ENCODE measurements around the gene TMEM255B. TPM values are rescaled to one million over a fixed set of nuclear protein-coding genes. Genes with fewer than 3 reads are reported as not detected.

TMEM255B gene
- total and polyA plus RNA-seq, 2 donors, result 4.9 to 17.5 TPM

DNA sequence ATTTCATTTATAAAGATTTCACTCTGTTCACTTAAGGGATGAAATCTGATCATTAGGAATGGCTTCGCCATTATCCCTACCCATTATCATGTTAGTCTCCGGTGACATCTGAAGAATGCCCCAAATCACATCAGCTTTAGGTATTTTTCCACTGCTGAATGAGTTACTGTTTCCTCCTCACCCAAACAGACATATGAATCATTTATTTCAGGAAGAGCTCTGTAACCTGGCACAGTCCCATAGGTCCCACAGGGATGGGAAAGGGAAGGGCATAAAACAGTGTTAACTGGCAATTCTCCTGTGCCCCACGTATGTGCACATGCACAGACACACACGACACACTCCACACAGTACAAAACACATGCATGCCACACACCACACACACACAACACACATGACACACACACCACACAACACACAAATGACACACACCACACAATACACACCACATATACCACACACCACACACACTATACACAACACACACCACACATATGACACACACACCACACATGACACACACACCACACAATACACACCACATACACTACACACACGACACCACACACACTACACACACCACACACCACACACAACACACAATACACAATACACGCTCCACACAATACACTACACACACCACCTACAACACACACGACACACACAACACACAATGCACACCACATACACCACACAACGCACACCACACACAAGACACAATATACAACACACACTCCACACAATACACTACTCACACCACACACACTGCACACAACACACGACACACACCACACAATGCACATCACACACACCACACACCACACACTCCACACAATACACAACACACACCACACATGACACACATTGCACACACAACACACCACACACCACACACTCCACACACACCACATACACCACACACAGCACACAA is 15.4 kb downstream of the TMEM255B start:
- WGBS, result 69% methylated on average over 9 of the region's 9 CpGs
- DNase-seq (ENCODE audit: extremely low spot score), result peak; percentile 8

DNA sequence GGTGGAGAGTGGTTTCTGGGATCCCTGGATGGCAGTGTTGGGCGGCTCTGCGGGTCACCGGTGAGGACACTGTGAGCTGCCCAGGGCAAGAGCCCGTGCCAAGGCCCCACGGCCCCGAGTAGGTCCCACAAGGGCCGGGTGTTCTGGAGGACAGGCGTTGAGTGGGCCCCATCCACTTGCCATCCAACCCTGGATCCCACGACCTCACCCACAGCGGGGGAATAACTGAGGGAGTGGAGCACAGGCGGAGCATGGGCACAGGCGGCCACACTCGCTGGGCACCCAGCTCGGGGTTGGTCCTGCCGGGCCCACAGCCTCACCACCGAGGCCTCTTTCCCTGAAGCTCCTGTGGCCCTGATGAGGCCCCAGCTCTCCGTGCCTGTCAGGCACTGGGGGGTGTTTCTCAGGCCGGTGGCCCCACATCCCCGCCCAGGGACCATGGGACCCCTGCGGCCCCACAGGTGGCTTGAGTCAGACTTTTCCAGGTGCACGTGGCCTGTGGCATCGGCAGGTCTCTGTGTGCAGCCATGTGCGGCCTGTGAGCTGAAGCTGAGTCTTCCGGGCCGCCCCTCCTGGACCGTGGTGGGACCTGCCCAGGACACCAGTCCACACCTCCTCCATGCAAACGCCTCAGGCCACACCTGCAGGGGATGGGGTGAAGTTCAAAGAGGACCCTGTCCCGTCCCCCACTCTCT is 16.6 kb downstream of the TMEM255B start:
- no peak for DNase-seq (ENCODE audit: extremely low spot score)
- 89% methylated on average over 28 of the region's 28 CpGs for WGBS
- no peaks in the 10 kb centered on the region for H3K4me1 ChIP-seq (ENCODE audit: insufficient read depth)
- no peak overlapping the region for H3K4me3 ChIP-seq (ENCODE audit: low read depth, low read length)
- no peaks in the 10 kb centered on the region for H3K36me3 ChIP-seq (ENCODE audit: insufficient read depth)
- H3K27ac ChIP-seq (ENCODE audit: low read depth), result no peak overlapping the region

More for the DNA sequence above, 15.4 kb downstream of the TMEM255B start:
- Histone ChIP-seq H3K36me3 (ENCODE audit: insufficient read depth) (no peaks in the 10 kb centered on the region), H3K27ac (ENCODE audit: low read depth) (no peak overlapping the region), H3K4me3 (ENCODE audit: low read depth, low read length) (no peak overlapping the region), H3K4me1 (ENCODE audit: insufficient read depth) (no peaks in the 10 kb centered on the region)

DNA sequence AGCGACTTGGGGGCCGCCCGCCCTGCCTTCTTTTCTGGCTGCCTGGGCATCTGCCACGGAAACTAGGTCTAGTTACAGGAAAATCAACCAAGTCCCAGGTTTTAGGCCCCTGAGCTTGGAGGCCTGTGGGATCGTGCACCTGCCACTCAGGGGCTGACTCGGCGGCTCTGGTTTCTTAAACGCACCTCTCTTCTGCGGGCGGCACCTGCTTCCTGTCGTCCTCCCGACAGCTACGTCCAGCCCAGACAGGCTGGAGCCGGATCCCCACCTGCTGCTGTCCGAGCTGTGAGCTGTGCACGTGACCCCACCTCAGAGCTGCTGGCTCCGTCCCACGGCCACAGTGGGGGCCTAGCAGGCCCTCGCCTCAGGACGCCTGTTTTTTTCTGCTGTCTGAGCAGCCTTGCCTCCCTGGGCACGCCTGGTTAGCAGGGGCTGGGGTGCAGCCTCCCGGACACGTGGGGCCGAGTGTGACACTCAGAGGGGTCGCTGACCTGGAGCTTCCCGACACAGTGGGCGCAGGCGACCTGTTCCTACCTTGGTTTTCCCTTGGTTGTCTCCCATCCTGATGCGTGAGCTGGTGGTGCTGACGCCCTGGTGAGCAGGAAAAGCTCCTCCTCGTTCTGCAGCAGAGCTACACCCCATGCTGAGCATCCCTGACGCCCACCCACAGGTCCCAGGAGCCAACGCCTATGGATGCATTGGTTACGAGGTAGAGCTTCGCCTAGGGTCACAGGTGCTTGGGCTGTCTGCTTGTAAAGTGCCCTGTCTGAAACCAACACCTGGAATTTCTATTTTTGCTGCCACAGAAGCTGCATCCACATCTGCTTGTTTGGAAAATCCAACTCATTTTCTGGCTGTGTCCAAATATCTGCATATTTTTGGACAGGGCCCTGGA is 17.5 kb downstream of the TMEM255B start:
- no peak overlapping the region for H3K27ac ChIP-seq (ENCODE audit: low read depth)
- H3K4me1 ChIP-seq (ENCODE audit: insufficient read depth), result no peaks in the 10 kb centered on the region
- no peak overlapping the region for H3K4me3 ChIP-seq (ENCODE audit: low read depth, low read length)
- DNase-seq (ENCODE audit: extremely low spot score), result no peak
- WGBS, result 76% methylated on average over 35 of the region's 35 CpGs
- H3K36me3 ChIP-seq (ENCODE audit: insufficient read depth), result no peaks in the 10 kb centered on the region

DNA sequence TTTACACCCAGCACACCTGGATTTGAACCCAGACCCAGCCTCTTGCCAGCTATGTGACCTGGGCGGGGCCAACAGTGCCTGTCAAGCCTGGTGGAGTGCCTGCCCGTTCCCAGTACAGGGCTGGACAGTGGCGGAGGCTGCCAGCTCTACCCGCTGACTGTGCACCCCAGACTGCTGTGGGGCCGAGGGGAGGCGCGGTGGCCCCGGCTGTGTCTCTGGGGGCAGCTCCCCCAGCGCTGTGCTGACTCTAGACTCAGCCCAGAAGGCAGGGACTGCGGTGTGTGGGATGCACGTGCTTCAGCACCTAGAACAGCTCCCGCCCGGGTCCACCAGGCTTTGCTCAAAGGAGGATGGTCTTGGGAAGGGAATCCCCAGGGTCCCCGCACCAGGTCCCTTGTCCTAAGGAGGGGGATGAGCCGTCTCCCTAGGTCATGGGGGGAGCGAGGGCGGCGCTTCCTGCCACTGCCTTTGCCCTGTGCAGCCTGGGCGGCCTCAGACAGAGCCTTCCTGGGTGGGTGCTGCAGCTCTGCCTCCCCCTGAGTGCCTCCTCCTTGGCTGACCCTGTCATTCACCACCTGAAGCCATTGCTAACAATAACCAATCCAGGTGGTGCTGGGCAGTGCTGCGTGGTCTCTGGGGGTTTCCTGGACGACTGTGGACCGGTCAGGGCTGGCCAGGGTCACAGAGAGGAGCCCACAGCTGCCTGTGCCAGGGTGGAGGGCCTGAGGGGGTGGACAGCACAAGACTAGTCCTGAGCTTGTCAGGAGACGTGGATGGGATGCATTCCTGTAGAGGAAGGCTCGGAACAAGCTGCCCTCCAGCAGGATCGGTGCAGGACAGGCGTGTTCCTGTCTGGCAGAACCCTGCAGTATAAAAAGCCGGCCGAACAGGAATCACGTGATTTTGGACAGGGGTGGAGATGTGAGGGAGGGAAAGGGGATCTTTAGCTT is 18.6 kb downstream of the TMEM255B start:
- H3K4me1 ChIP-seq (ENCODE audit: insufficient read depth), result no peaks in the 10 kb centered on the region
- H3K36me3 ChIP-seq (ENCODE audit: insufficient read depth), result no peaks in the 10 kb centered on the region
- WGBS, result 36% methylated on average over 29 of the region's 29 CpGs
- no peak for DNase-seq (ENCODE audit: extremely low spot score)
- H3K4me3 ChIP-seq (ENCODE audit: low read depth, low read length), result no peak overlapping the region
- no peak overlapping the region for H3K27ac ChIP-seq (ENCODE audit: low read depth)

DNA sequence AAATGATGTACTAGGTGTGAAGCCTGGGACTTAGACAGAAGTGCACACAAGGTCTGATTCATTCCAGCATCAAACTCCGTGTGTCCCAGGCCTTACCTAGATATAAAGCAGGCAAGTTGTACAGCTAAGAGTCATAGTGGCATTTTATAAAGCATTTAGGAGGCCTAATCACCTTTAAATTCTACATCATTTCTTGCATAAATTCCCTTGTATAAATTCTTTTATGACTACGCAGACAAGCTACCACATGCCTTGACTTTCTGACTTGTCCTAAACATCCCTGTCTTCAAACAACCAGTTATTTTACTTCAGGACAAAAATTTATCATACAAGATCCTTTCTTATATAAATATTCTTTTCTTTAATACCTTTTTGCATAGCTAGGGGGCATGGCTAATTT is 22.5 kb downstream of the TMEM255B start:
- H3K4me1 ChIP-seq (ENCODE audit: insufficient read depth), result no peaks in the 10 kb centered on the region
- WGBS, result 57% methylated on average over 2 of the region's 2 CpGs
- no peak for DNase-seq (ENCODE audit: extremely low spot score)

DNA sequence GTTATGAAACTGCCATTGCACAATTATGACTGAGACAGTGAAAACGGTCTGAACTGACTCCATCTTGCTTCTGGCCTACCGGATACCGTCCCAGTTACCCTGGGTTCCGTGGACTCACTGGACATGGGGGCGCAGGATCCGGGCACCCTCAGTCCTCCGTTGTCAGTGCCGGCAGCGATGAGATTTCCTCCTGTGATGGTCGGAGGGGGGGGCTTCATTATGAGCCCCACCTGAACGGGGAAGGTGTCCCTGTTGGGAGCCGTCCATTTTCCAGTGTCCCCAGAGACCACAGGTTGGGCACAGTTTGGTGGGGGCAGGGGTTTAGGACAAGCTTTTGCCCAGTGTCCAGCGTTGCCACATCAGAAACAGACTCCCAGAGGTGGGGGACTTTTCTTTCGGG is 23.4 kb downstream of the TMEM255B start:
- Histone ChIP-seq H3K4me3 (ENCODE audit: low read depth, low read length) (no peak overlapping the region), H3K36me3 (ENCODE audit: insufficient read depth) (no peaks in the 10 kb centered on the region), H3K4me1 (ENCODE audit: insufficient read depth) (no peaks in the 10 kb centered on the region), H3K27ac (ENCODE audit: low read depth) (no peak overlapping the region)
- DNase-seq (ENCODE audit: extremely low spot score), result no peak
- 80% methylated on average over 14 of the region's 14 CpGs for WGBS

More for the DNA sequence above, 22.5 kb downstream of the TMEM255B start:
- Histone ChIP-seq H3K4me3 (ENCODE audit: low read depth, low read length) (no peak overlapping the region), H3K27ac (ENCODE audit: low read depth) (no peak overlapping the region), H3K36me3 (ENCODE audit: insufficient read depth) (no peaks in the 10 kb centered on the region)

DNA sequence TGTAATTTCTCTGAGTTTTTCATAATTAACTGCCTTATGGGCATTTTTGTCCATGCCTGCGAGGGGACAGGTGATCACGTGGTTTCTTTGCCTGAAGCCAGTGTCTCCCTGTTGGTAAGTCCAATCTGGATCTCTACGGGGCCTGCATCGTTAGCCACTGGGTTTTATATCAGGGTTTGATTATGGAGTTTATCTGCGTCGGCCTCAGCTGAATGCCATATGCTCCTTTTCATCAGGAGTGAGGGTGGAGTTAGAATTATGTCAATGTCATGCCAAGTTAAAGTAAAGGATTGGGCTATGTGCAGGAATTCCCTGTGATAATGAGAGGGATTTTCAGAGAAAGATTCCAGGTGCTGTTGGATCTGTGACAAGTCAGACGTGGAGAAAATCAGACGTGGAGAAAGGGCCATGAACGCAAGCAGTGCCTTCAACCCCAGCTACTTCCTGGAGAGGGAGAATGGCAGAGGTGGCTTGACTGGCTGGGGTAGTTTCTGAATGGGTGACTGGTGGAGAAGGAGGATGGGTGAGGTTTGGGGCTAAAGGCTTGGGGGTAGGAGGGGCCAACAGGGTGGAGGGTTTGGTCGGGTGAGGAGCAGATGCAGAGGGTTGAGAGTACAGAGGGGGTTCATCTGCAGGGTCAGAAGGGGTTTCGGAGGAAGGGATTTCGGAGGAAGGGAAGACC is 24.3 kb downstream of the TMEM255B start:
- Histone ChIP-seq H3K4me1 (ENCODE audit: insufficient read depth) (no peaks in the 10 kb centered on the region), H3K4me3 (ENCODE audit: low read depth, low read length) (no peak overlapping the region), H3K36me3 (ENCODE audit: insufficient read depth) (no peaks in the 10 kb centered on the region), H3K27ac (ENCODE audit: low read depth) (no peak overlapping the region)
- 64% methylated on average over 12 of the region's 12 CpGs for WGBS
- no peak for DNase-seq (ENCODE audit: extremely low spot score)

DNA sequence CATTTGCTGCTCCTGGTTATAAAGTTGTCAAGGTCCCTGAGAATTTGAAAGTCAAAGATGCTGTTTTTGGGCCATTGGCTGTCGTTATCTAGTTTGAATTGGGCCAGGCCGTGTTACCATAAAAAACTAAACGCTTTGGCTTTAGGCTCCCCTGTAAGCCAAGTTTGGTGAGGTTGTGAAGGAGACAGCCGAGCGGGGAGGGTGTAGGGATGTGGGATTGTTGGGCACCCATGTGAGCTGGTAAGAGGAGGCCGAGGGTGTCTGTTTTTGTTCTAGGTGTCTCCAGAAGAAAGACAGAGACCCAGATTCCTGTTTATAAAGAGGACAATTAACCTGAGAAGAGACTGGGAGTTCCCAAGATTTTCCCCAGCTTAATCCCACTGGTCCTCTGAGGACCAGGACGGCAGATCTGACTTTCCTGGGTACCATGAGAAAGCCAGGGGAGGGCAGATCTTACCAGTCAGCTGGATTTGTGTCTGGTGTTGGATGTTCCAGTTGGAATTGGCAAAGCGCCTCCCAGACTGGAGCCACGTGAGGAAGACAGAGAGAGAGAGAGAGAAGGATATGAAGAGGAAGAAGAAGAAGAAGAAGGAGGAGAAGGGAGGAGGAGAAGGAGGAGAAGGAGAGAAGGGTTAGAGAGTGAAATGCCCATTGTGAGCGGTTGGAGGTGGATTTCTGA is 25.1 kb downstream of the TMEM255B start:
- Histone ChIP-seq H3K36me3 (ENCODE audit: insufficient read depth) (no peaks in the 10 kb centered on the region), H3K4me1 (ENCODE audit: insufficient read depth) (no peaks in the 10 kb centered on the region), H3K27ac (ENCODE audit: low read depth) (no peak overlapping the region), H3K4me3 (ENCODE audit: low read depth, low read length) (no peak overlapping the region)
- no peak for DNase-seq (ENCODE audit: extremely low spot score)
- WGBS, result 78% methylated on average over 10 of the region's 10 CpGs

DNA sequence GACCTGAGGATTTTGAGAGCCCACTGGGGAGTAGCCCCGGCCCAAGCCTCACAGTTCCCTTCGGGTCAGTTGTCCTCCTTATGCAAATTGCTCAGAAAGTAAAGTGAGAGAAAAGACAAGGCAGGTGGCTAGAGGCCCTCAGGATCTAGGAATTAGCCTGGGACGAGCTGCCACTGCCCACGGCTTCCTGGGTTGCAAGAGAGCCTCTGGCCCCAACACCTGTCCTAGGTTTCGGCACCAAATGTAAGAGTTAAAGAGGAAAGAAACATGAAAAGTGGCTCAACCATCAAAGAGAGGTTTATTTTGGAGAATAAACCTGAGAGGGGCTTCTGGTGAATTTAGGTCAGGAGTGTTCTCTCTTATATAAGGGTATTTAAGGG is 25.6 kb downstream of the TMEM255B start:
- H3K36me3 ChIP-seq (ENCODE audit: insufficient read depth), result no peaks in the 10 kb centered on the region
- no peaks in the 10 kb centered on the region for H3K4me1 ChIP-seq (ENCODE audit: insufficient read depth)
- no peak overlapping the region for H3K27ac ChIP-seq (ENCODE audit: low read depth)
- no peak for DNase-seq (ENCODE audit: extremely low spot score)
- no peak overlapping the region for H3K4me3 ChIP-seq (ENCODE audit: low read depth, low read length)
- 84% methylated on average over 5 of the region's 5 CpGs for WGBS

DNA sequence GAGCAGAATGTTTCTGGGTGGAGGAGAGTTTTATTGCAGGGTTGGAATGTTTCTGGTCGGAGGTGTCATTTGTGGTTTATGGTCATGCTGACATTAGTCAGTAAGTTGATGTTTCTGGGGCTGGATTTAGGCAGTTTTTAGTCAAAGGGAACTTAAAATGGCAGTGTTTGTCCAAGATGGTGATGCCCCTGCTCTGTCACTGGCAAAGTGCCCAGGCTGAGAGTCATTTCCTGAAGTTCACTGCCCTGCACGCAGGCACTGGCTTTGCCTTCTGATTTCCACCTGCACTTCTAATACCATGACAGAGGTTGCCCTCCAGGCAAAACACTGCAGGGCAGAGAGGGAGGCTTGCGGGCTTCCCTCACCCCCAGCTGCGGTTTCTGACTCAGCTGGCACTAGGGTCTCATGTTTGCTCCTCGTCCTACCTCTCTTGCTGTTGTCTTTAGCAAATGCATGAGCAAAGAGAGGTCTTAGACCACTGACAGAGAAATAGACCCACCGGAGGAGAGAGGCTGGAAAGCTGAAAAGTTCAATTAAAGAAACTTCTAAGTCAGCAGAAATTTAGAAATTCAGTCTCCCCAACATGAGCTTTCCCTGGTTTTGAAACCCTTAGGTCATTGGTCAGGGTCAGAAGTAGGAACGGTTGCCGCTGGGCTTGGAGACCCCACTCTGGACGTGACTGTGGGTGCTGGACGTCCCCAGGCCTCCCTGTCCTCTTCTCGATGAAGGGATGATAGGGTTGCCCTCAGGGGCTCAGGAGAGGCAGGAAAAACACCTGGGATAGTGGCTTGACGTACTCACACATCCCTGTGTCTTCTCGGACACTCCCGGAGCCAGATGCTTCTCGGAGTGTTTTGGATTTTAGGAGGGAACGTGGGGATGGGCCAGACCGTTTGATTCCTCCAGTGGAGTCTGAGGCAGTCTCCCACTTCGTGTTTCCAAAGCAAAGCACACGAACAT is 26.3 kb downstream of the TMEM255B start:
- 81% methylated on average over 19 of the region's 19 CpGs for WGBS
- H3K36me3 ChIP-seq (ENCODE audit: insufficient read depth), result no peaks in the 10 kb centered on the region
- H3K4me1 ChIP-seq (ENCODE audit: insufficient read depth), result no peaks in the 10 kb centered on the region
- H3K27ac ChIP-seq (ENCODE audit: low read depth), result no peak overlapping the region
- DNase-seq (ENCODE audit: extremely low spot score), result no peak
- H3K4me3 ChIP-seq (ENCODE audit: low read depth, low read length), result no peak overlapping the region

DNA sequence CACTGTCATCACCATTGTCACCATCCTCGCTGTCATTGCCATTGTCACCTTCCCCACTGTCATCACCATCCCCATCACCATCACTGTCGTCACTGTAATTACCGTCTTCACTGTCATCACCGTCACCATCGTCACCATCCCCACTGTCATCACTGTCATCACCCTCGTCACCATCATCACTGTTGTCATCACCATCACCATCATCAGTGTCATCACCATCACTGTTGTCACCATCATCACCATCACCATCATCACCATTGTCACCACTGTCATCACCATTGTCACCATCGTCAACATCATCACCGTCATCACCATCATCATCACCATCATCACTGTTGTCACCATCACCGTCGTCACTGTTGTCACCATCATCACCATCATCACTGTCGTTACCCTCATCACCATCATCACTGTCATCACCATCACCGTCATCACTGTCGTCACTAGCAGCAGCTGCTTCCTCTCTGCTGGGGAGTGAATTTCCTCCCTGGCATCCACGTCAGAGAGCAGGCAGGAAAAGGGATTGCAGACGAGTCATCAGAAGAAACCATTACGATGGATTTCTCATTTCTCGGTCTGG is 27.3 kb downstream of the TMEM255B start:
- H3K4me3 ChIP-seq (ENCODE audit: low read depth, low read length), result no peak overlapping the region
- H3K4me1 ChIP-seq (ENCODE audit: insufficient read depth), result no peaks in the 10 kb centered on the region
- H3K36me3 ChIP-seq (ENCODE audit: insufficient read depth), result no peaks in the 10 kb centered on the region
- WGBS, result 85% methylated on average over 17 of the region's 17 CpGs
- no peak for DNase-seq (ENCODE audit: extremely low spot score)
- H3K27ac ChIP-seq (ENCODE audit: low read depth), result no peak overlapping the region
